Thymus (tissue), 11 donors: Measurements from ENCODE around the gene RASA4B. TPM values are rescaled to one million over a fixed set of nuclear protein-coding genes. Genes with fewer than 3 reads are reported as not detected.

ENCODE experiments used
- DNase-seq, 9 donors: peaks; one replicate each; pipeline ENCODE4 v3.0.0-alpha.2; 2013; ENCODE audit warnings: low spot score in 9 of 9, low read depth in 6 of 9, missing footprints in 1 of 9
- H3K27ac ChIP-seq, 2 donors: one replicate each; pipeline ENCODE4 v1.5.1; 2013; ENCODE audit warnings: control low read depth in 1 of 2, low read depth in 1 of 2, low read length in 1 of 2, mild to moderate bottlenecking in 1 of 2, moderate library complexity in 1 of 2
- H3K27me3 ChIP-seq, 2 donors: one replicate each; pipeline ENCODE4 v1.5.1; 2013; ENCODE audit warnings: low read length in 1 of 2; ENCODE audit not compliant: control insufficient read depth in 2 of 2, insufficient read depth in 1 of 2
- H3K36me3 ChIP-seq, 2 donors: one replicate each; pipeline ENCODE4 v1.5.1; 2013; ENCODE audit warnings: low read length in 1 of 2, mild to moderate bottlenecking in 1 of 2, moderate library complexity in 1 of 2; ENCODE audit not compliant: control insufficient read depth in 2 of 2, insufficient read depth in 2 of 2
- H3K4me1 ChIP-seq, 2 donors: one replicate each; pipeline ENCODE4 v1.5.1; 2013; ENCODE audit warnings: low read length in 2 of 2; ENCODE audit not compliant: control insufficient read depth in 2 of 2, insufficient read depth in 2 of 2
- H3K4me3 ChIP-seq, 2 donors: one replicate each; pipeline ENCODE4 v1.5.1; 2013; ENCODE audit warnings: low read length in 2 of 2, control low read depth in 1 of 2, mild to moderate bottlenecking in 1 of 2
- H3K9me3 ChIP-seq, 2 donors: one replicate each; pipeline ENCODE4 v1.5.1; 2013; ENCODE audit warnings: low read length in 1 of 2, mild to moderate bottlenecking in 1 of 2; ENCODE audit not compliant: control insufficient read depth in 2 of 2, insufficient read depth in 1 of 2
- WGBS: extraction: QIAGEN DNeasy Blood & Tissue Kit; methylation state at CpG from one replicate; pipeline ENCODE4 v1.1.7; 2013; 5-methylcytosine and 5-hydroxymethylcytosine counted together
- polyA plus RNA-seq: library from polyadenylated mRNA; stranded (reverse); fragments of 200-250 nt; gene quantifications from one replicate; pipeline ENCODE4 v1.2.3, GENCODE V29; 2013
- total RNA-seq: library from RNA; stranded (reverse); fragments of 120-200 nt; gene quantifications from one replicate; pipeline ENCODE4 v1.2.4, GENCODE V29; 2013
- donor health status: healthy.

RASA4B gene
- total and polyA plus RNA-seq, 2 donors: 7.2 to 14.7 TPM

- H3K4me1 ChIP-seq: peaks cover 4 to 10% of the 10 kb centered on the region in 2 donors
- 97% methylated on average over 24 of the region's 24 CpGs for WGBS
- H3K36me3 ChIP-seq: peaks cover 42 to 50% of the 10 kb centered on the region in 2 donors
- no peak overlapping the region for H3K27ac ChIP-seq
- H3K9me3 ChIP-seq: no peaks in the 10 kb centered on the region
- no peak overlapping the region for H3K4me3 ChIP-seq
- no peaks in the 10 kb centered on the region for H3K27me3 ChIP-seq
- DNase-seq: no peak
Measured at GRCh38 chr7:102469351-102469971, 48.1 kb downstream of the RASA4B start.

GRCh38 chr7:102468478-102469350 is 48.9 kb downstream of the RASA4B start:
- DNase-seq: no peak
- Histone ChIP-seq H3K27ac (no peak overlapping the region), H3K9me3 (no peaks in the 10 kb centered on the region), H3K27me3 (no peaks in the 10 kb centered on the region), H3K4me1 (peaks cover 9 to 15% of the 10 kb centered on the region in 2 donors), H3K36me3 (peaks cover 40 to 46% of the 10 kb centered on the region in 2 donors), H3K4me3 (no peak overlapping the region)
- WGBS: 96% methylated on average over 40 of the region's 40 CpGs

GRCh38 chr7:102467581-102468477 is 49.7 kb downstream of the RASA4B start:
- DNase-seq: no peak
- peaks cover 31 to 37% of the 10 kb centered on the region in 2 donors for H3K36me3 ChIP-seq
- no peaks in the 10 kb centered on the region for H3K27me3 ChIP-seq
- WGBS: 97% methylated on average over 24 of the region's 24 CpGs
- peaks cover 9 to 17% of the 10 kb centered on the region in 2 donors for H3K4me1 ChIP-seq
- no peak overlapping the region for H3K4me3 ChIP-seq
- H3K27ac ChIP-seq: no peak overlapping the region
- H3K9me3 ChIP-seq: no peaks in the 10 kb centered on the region

GRCh38 chr7:102466097-102466496 is 51.5 kb downstream of the RASA4B start:
- H3K4me1 ChIP-seq: peaks cover 9 to 17% of the 10 kb centered on the region in 2 donors
- H3K4me3 ChIP-seq: peak overlapping the region in 1 of 2 donors; percentile 100
- no peaks in the 10 kb centered on the region for H3K27me3 ChIP-seq
- no peaks in the 10 kb centered on the region for H3K9me3 ChIP-seq
- H3K36me3 ChIP-seq: peaks cover 16 to 25% of the 10 kb centered on the region in 2 donors
- H3K27ac ChIP-seq: no peak overlapping the region
- no peak for DNase-seq
- WGBS: 98% methylated on average over 7 of the region's 7 CpGs

- no peaks in the 10 kb centered on the region for H3K27me3 ChIP-seq
- H3K4me3 ChIP-seq: peak within 1 kb of the TSS; percentile 83 to 100
- peak; percentile 64 to 93 (median 85) for DNase-seq
- H3K9me3 ChIP-seq: no peaks in the 10 kb centered on the region
- WGBS: under 1% methylated on average over 81 of the region's 81 CpGs
- peaks cover 8 to 22% of the 10 kb centered on the region in 2 donors for H3K36me3 ChIP-seq
- H3K4me1 ChIP-seq: peaks cover 9 to 17% of the 10 kb centered on the region in 2 donors
- peak within 1 kb of the TSS in 1 of 2 donors; percentile 63 for H3K27ac ChIP-seq
Measured at GRCh38 chr7:102464577-102465280, 52.8 kb downstream of the RASA4B start, which contains the start of the genes ALKBH4 and LRWD1. Gene ALKBH4 (minus strand): TSS chr7:102464863. CDS start chr7:102464836, 27 bp downstream. Gene LRWD1 (plus strand): TSS chr7:102464984. CDS start chr7:102465081, 97 bp downstream.

- Histone ChIP-seq H3K4me3 (peak overlapping the region; percentile 83 to 100), H3K4me1 (peaks cover 9 to 17% of the 10 kb centered on the region in 2 donors), H3K9me3 (no peaks in the 10 kb centered on the region), H3K36me3 (peaks cover 15 to 23% of the 10 kb centered on the region in 2 donors), H3K27ac (peak overlapping the region in 1 of 2 donors; percentile 63), H3K27me3 (no peaks in the 10 kb centered on the region)
- WGBS: 22% methylated on average over 24 of the region's 24 CpGs
- no peak for DNase-seq
Measured at GRCh38 chr7:102463841-102464576, 53.6 kb downstream of the RASA4B start.

- WGBS: 94% methylated on average over 8 of the region's 8 CpGs
- no peaks in the 10 kb centered on the region for H3K27me3 ChIP-seq
- H3K4me1 ChIP-seq: peaks cover 4 to 11% of the 10 kb centered on the region in 2 donors
- no peak overlapping the region for H3K27ac ChIP-seq
- no peak for DNase-seq
- no peak overlapping the region for H3K4me3 ChIP-seq
- H3K36me3 ChIP-seq: peaks cover 33 to 40% of the 10 kb centered on the region in 2 donors
- no peaks in the 10 kb centered on the region for H3K9me3 ChIP-seq
Measured at GRCh38 chr7:102460467-102460866, 57.1 kb downstream of the RASA4B start.
